RWPE2 (cell line): Measurements from ENCODE around the gene NEK6.
A peak's percentile ranks its signal among the peaks of the same experiment; 100 is the strongest.
"Not testable (repeated sequence)": the region's sequence is repeated elsewhere in the genome, so short reads cannot be mapped to it uniquely, and the experiment has no call there.

ENCODE experiments used
- ATAC-seq: fragments of 200-7000 bp; cut with Tn5 transposase; 3 replicates; pipeline ENCODE4 v1.9.1; 2021; ENCODE audit warnings: low read depth
- DNase-seq: peaks from one replicate; pipeline ENCODE4 v3.0.0-alpha.2; 2020; ENCODE audit warnings: low spot score
- H3K27ac ChIP-seq: fragments of 450-650 bp; 2 replicates; pipeline ENCODE4 v1.5.1; 2017; ENCODE audit warnings: mild to moderate bottlenecking; ENCODE audit not compliant: poor library complexity, severe bottlenecking
- H3K27me3 ChIP-seq: fragments of 250-450 bp; sonication (Bioruptor Pico); 2 replicates; pipeline ENCODE4 v1.5.1; 2021; ENCODE audit warnings: mild to moderate bottlenecking, moderate library complexity; ENCODE audit not compliant: insufficient read depth, poor library complexity, severe bottlenecking
- H3K36me3 ChIP-seq: fragments of 250-450 bp; sonication (Bioruptor Pico); 2 replicates; pipeline ENCODE4 v1.5.1; 2020; ENCODE audit warnings: low read depth, mild to moderate bottlenecking, moderate library complexity
- H3K4me1 ChIP-seq: fragments of 250-450 bp; sonication (Bioruptor Pico); 2 replicates; pipeline ENCODE4 v1.5.1; 2021; ENCODE audit warnings: mild to moderate bottlenecking, moderate library complexity; ENCODE audit not compliant: insufficient read depth, poor library complexity, severe bottlenecking
- H3K4me3 ChIP-seq: fragments of 250-450 bp; sonication (Bioruptor Pico); 2 replicates; pipeline ENCODE4 v1.5.1; 2021; ENCODE audit warnings: mild to moderate bottlenecking, moderate library complexity; ENCODE audit not compliant: severe bottlenecking
- H3K9me3 ChIP-seq: fragments of 250-450 bp; sonication (Bioruptor Pico); 2 replicates; pipeline ENCODE4 v1.5.1; 2021; ENCODE audit warnings: mild to moderate bottlenecking, moderate library complexity; ENCODE audit not compliant: severe bottlenecking
- CTCF ChIP-seq: fragments of 450-650 bp; IDR thresholded peaks from one replicate; pipeline ENCODE4 v1.5.1; 2017; ENCODE audit warnings: mild to moderate bottlenecking, moderate library complexity; ENCODE audit not compliant: poor library complexity, severe bottlenecking

Gene NEK6

GRCh38 chr9:124239249-124240073, 18.3 kb upstream of the NEK6 start:
- Histone ChIP-seq H3K27me3 (no peaks in the 10 kb centered on the region), H3K9me3 (no peaks in the 10 kb centered on the region), H3K27ac (no peak overlapping the region), H3K36me3 (no peaks in the 10 kb centered on the region), H3K4me1 (no peaks in the 10 kb centered on the region), H3K4me3 (no peak overlapping the region)
- no peak for ATAC-seq
- no peak for TF ChIP-seq CTCF
- DNase-seq: no peak

- ATAC-seq (peak; percentile 50; the same call in 1 of the 3 replicates), DNase-seq (no peak)
- Histone ChIP-seq H3K4me3 (no peak overlapping the region), H3K4me1 (no peaks in the 10 kb centered on the region), H3K27me3 (no peaks in the 10 kb centered on the region), H3K36me3 (no peaks in the 10 kb centered on the region), H3K27ac (no peak overlapping the region), H3K9me3 (no peaks in the 10 kb centered on the region)
- no peak for TF ChIP-seq CTCF
Measured at GRCh38 chr9:124242331-124243194, 15.2 kb upstream of the NEK6 start.

GRCh38 chr9:124247393-124247792, 10.4 kb upstream of the NEK6 start:
- DNase-seq, ATAC-seq, H3K4me3 ChIP-seq, H3K36me3 ChIP-seq, H3K4me1 ChIP-seq, H3K27ac ChIP-seq, H3K9me3 ChIP-seq, H3K27me3 ChIP-seq: not testable (repeated sequence)

- ATAC-seq (no peak), DNase-seq (no peak)
- no peak for TF ChIP-seq CTCF
- Histone ChIP-seq H3K27ac (no peak overlapping the region), H3K27me3 (no peaks in the 10 kb centered on the region), H3K9me3 (no peaks in the 10 kb centered on the region), H3K36me3 (no peaks in the 10 kb centered on the region), H3K4me1 (peaks cover 12% of the 10 kb centered on the region), H3K4me3 (no peak overlapping the region)
Measured at GRCh38 chr9:124248066-124248465, 9.7 kb upstream of the NEK6 start.

- ATAC-seq: no peak
- no peak for TF ChIP-seq CTCF
- Histone ChIP-seq H3K36me3 (no peaks in the 10 kb centered on the region), H3K4me3 (no peak overlapping the region), H3K4me1 (peaks cover 12% of the 10 kb centered on the region), H3K27me3 (no peaks in the 10 kb centered on the region), H3K9me3 (no peaks in the 10 kb centered on the region), H3K27ac (no peak overlapping the region)
- no peak for DNase-seq
Measured at GRCh38 chr9:124248960-124249359, 8.8 kb upstream of the NEK6 start.
